Gastrocnemius medialis (tissue), 4 donors: Measurements from ENCODE around the gene PAK2. TPM values are rescaled to one million over a fixed set of nuclear protein-coding genes. Genes with fewer than 3 reads are reported as not detected.

Experiments used
- ATAC-seq, 2 donors: fragments of 150-250 bp; one replicate each; pipeline ENCODE4 v1.9.1; 2016
- DNase-seq, 2 donors: peaks; one replicate each; pipeline ENCODE4 v3.0.0-alpha.2; 2019
- H3K27ac ChIP-seq, 4 donors: fragments of 200-600 bp; sonication (generic); 1 replicate in 1 of 4; 2 replicates in 3 of 4; pipeline ENCODE4 v1.5.1; 2016 to 2018; ENCODE audit warnings: mild to moderate bottlenecking in 2 of 4, moderate library complexity in 1 of 4
- H3K27me3 ChIP-seq, 3 donors: fragments of 200-600 bp; sonication (generic) in 2 of 3; 1 replicate in 1 of 3; 2 replicates in 2 of 3; pipeline versions ENCODE4 v1.5.1 to v1.6.0; 2016 to 2019; ENCODE audit warnings: mild to moderate bottlenecking in 1 of 3, moderate library complexity in 1 of 3
- H3K36me3 ChIP-seq, 2 donors: fragments of 200-600 bp; sonication (generic) in 1 of 2; one replicate each; pipeline ENCODE4 v1.5.1; 2017 to 2018
- H3K4me1 ChIP-seq, 2 donors: fragments of 200-600 bp; sonication (generic) in 1 of 2; one replicate each; pipeline ENCODE4 v1.5.1; 2016 to 2017; ENCODE audit warnings: mild to moderate bottlenecking in 2 of 2
- H3K4me3 ChIP-seq, 4 donors: fragments of 200-600 bp; sonication (generic) in 3 of 4; 1 replicate in 1 of 4; 2 replicates in 3 of 4; pipeline ENCODE4 v1.5.1; 2016 to 2019; ENCODE audit warnings: mild to moderate bottlenecking in 2 of 4
- H3K9me3 ChIP-seq, 3 donors: fragments of 200-600 bp; sonication (generic) in 2 of 3; 1 replicate in 1 of 3; 2 replicates in 2 of 3; pipeline ENCODE4 v1.5.1; 2016 to 2019
- CTCF ChIP-seq, 5 experiments: fragments of 450-650 bp in 3 of 5; fragments of 200-600 bp in 2 of 5; sonication (generic) in 2 of 5; IDR thresholded peaks in 4 of 5; conservative IDR thresholded peaks in 1 of 5; 1 replicate in 4 of 5; 2 replicates in 1 of 5; pipeline ENCODE4 v1.5.1; 2016 to 2019; ENCODE audit warnings: antibody characterized with exemption in 5 of 5, mild to moderate bottlenecking in 3 of 5, moderate library complexity in 3 of 5
- POLR2A ChIP-seq, 2 donors: fragments of 450-650 bp; IDR thresholded peaks; one replicate each; pipeline ENCODE4 v1.6.1; 2017; ENCODE audit warnings: antibody characterized with exemption in 2 of 2, mild to moderate bottlenecking in 2 of 2, moderate library complexity in 2 of 2
- in situ Hi-C, 4 donors: fragments of 200-750 bp; cut with MboI; loops; one replicate each; pipeline versions ENCODE4 v1.15.0 to v1.8.0; 2017; ENCODE audit warnings: low sequenced_read_pairs in 4 of 4
- intact Hi-C: fragments of 100-400 bp; cut with DNase I; formaldehyde crosslinking; loops from one replicate; pipeline ENCODE4 v1.15.1; 2023; ENCODE audit warnings: low total_unique reads
- total RNA-seq, 4 donors: library from RNA; depleted of rRNA; stranded (reverse); fragments of >200 nt; gene quantifications; one replicate each; pipeline versions ENCODE4 v1.1.0 to v1.2.3, GENCODE V29; 2016

PAK2 gene
- total RNA-seq, 4 donors from 2014 or later, result 42.6 to 58.6 (median 50.1) TPM

GRCh38 chr3:196774848-196775422 lies 35.3 kb downstream of the PAK2 start:
- H3K27ac ChIP-seq, result peak overlapping the region; percentile 62 to 66 (median 64)
- H3K4me1 ChIP-seq, result peaks cover 50 to 65% of the 10 kb centered on the region in 2 donors
- in situ Hi-C loops (no loop called here), intact Hi-C loops (no loop called here)
- DNase-seq (no peak), ATAC-seq (peak in 1 of 2 donors; percentile 6)
- H3K9me3 ChIP-seq, result no peaks in the 10 kb centered on the region
- TF ChIP-seq POLR2A (IDR thresholded peaks at IDR 0.05) (no peak), CTCF (IDR thresholded peaks at IDR 0.05 in 4 of 5, conservative IDR thresholded peaks at IDR 0.05 in 1 of 5) (no peak)
- no peaks in the 10 kb centered on the region for H3K36me3 ChIP-seq
- no peak overlapping the region for H3K4me3 ChIP-seq
- H3K27me3 ChIP-seq, result no peaks in the 10 kb centered on the region

GRCh38 chr3:196775938-196776337 lies 36.3 kb downstream of the PAK2 start:
- DNase-seq, result no peak
- intact Hi-C loops, result no loop called here
- H3K4me3 ChIP-seq, result no peak overlapping the region
- no peak for ATAC-seq
- in situ Hi-C loops, result no loop called here
- peak overlapping the region in 2 of 4 donors; percentile 12 to 66 for H3K27ac ChIP-seq
- TF ChIP-seq POLR2A (IDR thresholded peaks at IDR 0.05), result no peak
- TF ChIP-seq CTCF (IDR thresholded peaks at IDR 0.05 in 4 of 5, conservative IDR thresholded peaks at IDR 0.05 in 1 of 5), result no peak
- peaks cover 50 to 63% of the 10 kb centered on the region in 2 donors for H3K4me1 ChIP-seq
- no peaks in the 10 kb centered on the region for H3K27me3 ChIP-seq
- H3K36me3 ChIP-seq, result no peaks in the 10 kb centered on the region
- no peaks in the 10 kb centered on the region for H3K9me3 ChIP-seq

GRCh38 chr3:196777836-196778235 lies 38.2 kb downstream of the PAK2 start:
- in situ Hi-C loops (no loop called here), intact Hi-C loops (no loop called here)
- H3K27ac ChIP-seq, result peak overlapping the region in 2 of 4 donors; percentile 60 to 74
- DNase-seq, result no peak
- H3K36me3 ChIP-seq, result no peaks in the 10 kb centered on the region
- no peak overlapping the region for H3K4me3 ChIP-seq
- TF ChIP-seq CTCF (IDR thresholded peaks at IDR 0.05 in 4 of 5, conservative IDR thresholded peaks at IDR 0.05 in 1 of 5), result no peak
- TF ChIP-seq POLR2A (IDR thresholded peaks at IDR 0.05), result no peak
- no peaks in the 10 kb centered on the region for H3K27me3 ChIP-seq
- no peak for ATAC-seq
- peaks cover 43 to 53% of the 10 kb centered on the region in 2 donors for H3K4me1 ChIP-seq
- H3K9me3 ChIP-seq, result no peaks in the 10 kb centered on the region

- Histone ChIP-seq H3K4me3 (no peak overlapping the region), H3K36me3 (peaks cover 0 to 7% of the 10 kb centered on the region in 2 donors), H3K4me1 (peaks cover 37 to 44% of the 10 kb centered on the region in 2 donors), H3K27me3 (no peaks in the 10 kb centered on the region), H3K27ac (peak overlapping the region; percentile 34 to 74 (median 56)), H3K9me3 (no peaks in the 10 kb centered on the region)
- intact Hi-C loops (no loop called here), in situ Hi-C loops (no loop called here)
- no peak for DNase-seq
- no peak for TF ChIP-seq POLR2A (IDR thresholded peaks at IDR 0.05)
- no peak for TF ChIP-seq CTCF (IDR thresholded peaks at IDR 0.05 in 4 of 5, conservative IDR thresholded peaks at IDR 0.05 in 1 of 5)
- ATAC-seq, result peak; percentile 28 to 72
Observed at GRCh38 chr3:196778755-196779154, 39.1 kb downstream of the PAK2 start.

- intact Hi-C loops, result no loop called here
- ATAC-seq (no peak), DNase-seq (no peak)
- H3K27me3 ChIP-seq, result no peaks in the 10 kb centered on the region
- H3K4me3 ChIP-seq, result no peak overlapping the region
- in situ Hi-C loops, result no loop called here
- TF ChIP-seq CTCF (IDR thresholded peaks at IDR 0.05 in 4 of 5, conservative IDR thresholded peaks at IDR 0.05 in 1 of 5), result no peak
- TF ChIP-seq POLR2A (IDR thresholded peaks at IDR 0.05), result no peak
- H3K9me3 ChIP-seq, result no peaks in the 10 kb centered on the region
- peaks cover 0 to 19% of the 10 kb centered on the region in 2 donors for H3K36me3 ChIP-seq
- no peak overlapping the region for H3K27ac ChIP-seq
- peaks cover 18 to 20% of the 10 kb centered on the region in 2 donors for H3K4me1 ChIP-seq
Observed at GRCh38 chr3:196782511-196782910, 42.9 kb downstream of the PAK2 start.
